Measurements from ENCODE around the gene FGF1.

FGF1 gene

DNA sequence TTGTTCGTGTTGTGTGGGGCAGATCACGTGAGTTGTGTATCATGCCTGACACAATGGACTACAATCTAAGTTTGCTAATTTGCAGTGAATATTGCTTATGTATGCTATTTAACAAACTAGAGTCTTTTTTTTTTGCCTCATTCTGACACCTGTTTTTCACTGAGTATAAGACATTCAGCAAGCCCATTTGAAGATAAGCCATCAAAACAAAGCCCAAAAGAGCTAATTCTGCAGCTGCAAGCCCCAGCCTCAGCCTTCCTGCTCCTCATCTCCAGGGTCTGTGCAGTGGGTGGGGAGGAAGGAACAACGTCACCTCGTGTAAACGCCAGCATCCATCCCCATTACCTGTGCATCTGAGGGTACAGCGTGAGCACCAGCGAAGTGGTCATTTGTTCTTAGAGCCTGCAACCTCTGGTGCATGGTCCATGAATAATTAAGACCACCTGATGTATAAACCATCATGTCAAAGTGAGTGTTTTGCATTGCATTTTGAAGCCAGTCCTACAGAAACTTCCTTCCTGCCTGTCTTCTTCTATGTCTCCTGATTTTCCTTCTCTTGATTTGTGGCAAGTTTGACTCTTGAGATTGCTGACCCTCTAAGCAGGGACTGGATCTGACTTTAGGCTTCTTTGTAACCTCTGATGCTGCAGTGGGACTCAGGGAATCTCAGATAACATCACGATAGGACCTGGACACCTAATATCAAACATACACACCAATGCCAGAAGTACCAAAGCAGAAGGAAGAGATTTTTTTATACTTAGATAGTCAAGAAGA is 73.2 kb downstream of the FGF1 start:
- DNase-seq (ENCODE audit: low spot score in 2 of 2) (no peak), ATAC-seq (ENCODE audit: low read depth) (no peak)
- H3K27me3 Mint-ChIP-seq, result peaks cover 14% of the 10 kb centered on the region
- H3K36me3 Mint-ChIP-seq, result no peaks in the 10 kb centered on the region
- H3K4me1 Mint-ChIP-seq, result peaks cover 4% of the 10 kb centered on the region
- no peaks in the 10 kb centered on the region for H3K9me3 Mint-ChIP-seq
- H3K4me3 Mint-ChIP-seq, result no peak overlapping the region
- H3K27ac Mint-ChIP-seq, result no peak overlapping the region

DNA sequence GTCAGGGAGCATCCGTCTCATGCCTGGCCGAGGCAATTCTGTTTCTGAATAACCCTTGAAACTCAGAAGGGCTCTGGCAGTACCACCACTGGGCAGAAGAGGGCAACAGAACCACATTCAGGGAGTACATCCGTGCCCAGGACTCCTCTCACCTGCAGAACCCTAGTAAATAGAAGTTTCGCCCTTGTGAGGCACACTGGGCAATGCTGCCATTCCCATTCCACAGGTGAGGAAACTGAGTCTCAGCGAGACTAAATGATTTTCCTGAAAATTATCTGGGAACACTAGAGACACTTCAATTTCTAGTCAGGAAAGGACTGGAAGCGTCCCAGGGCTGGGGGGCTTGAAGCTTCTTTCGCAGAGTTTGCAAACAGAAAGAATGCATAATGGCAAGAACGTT is 74.7 kb downstream of the FGF1 start:
- H3K36me3 Mint-ChIP-seq, result no peaks in the 10 kb centered on the region
- DNase-seq (ENCODE audit: low spot score in 2 of 2), result peak; percentile 23 to 56
- no peaks in the 10 kb centered on the region for H3K9me3 Mint-ChIP-seq
- ATAC-seq (ENCODE audit: low read depth), result peak; percentile 73
- no peak overlapping the region for H3K4me3 Mint-ChIP-seq
- no peak overlapping the region for H3K27ac Mint-ChIP-seq
- peaks cover 14% of the 10 kb centered on the region for H3K27me3 Mint-ChIP-seq
- peaks cover 4% of the 10 kb centered on the region for H3K4me1 Mint-ChIP-seq

DNA sequence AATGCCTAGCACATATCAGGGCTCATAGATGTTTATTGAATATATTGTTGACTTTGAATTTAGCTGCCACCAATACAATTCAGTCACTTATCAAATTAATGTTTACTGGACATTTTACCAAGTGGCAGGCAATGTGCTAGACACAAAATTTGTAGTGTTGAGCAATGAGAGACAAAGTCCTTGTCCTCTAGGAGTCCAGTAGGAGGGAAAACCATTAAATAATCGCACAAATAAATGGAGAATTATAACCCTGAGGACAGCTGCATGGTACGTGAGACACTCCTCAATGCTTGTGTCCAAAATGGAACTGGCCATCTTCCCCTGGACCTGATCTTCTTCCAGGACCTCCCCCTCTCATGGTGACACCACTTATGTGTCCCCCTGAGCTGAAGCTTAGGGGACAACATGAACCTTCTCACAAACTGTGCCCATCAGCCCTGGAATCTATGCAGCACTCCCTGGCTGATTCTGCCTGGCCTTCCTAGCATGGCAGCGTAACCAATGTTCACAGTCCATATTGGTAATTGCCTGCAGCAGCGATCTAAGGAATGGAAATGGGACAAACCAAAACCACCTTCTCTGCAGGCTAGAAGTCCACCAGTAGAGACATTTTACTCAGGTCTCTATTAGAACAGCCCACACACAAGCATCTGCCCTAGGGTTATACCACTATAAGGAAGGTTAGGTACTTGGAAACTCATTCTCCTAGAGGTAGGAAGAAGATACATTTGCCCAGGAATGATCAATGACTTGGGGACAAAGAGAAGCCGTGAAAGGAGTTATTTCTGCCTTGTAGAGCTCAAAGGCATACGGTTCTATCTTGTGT is 75.5 kb downstream of the FGF1 start:
- Mint-ChIP-seq H3K4me3 (no peak overlapping the region), H3K4me1 (peaks cover 4% of the 10 kb centered on the region), H3K36me3 (no peaks in the 10 kb centered on the region), H3K9me3 (no peaks in the 10 kb centered on the region), H3K27ac (no peak overlapping the region), H3K27me3 (peaks cover 16% of the 10 kb centered on the region)
- no peak for ATAC-seq (ENCODE audit: low read depth)
- DNase-seq (ENCODE audit: low spot score in 2 of 2), result no peak

DNA sequence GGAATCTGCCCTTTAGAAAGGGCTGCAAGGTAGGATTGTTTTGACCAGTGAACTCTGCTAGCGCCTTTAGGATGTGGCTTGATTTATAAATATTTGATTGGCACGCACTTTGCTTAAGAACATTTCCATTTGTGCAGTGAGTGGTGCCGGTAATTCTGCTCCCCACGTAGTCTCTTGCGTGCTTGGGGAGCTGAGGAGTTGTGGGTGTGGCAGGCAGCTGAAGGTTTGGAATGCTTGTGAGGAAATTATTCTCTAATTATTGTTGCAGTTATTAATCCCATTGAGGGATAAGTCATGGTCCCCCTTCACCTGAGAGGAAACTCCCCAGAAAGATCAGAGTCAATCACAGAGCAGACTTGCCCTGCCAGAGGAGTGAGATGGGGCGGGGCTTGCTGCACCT is 76.7 kb downstream of the FGF1 start:
- H3K9me3 Mint-ChIP-seq, result no peaks in the 10 kb centered on the region
- no peak overlapping the region for H3K27ac Mint-ChIP-seq
- no peak for DNase-seq (ENCODE audit: low spot score in 2 of 2)
- ATAC-seq (ENCODE audit: low read depth), result no peak
- peaks cover 18% of the 10 kb centered on the region for H3K27me3 Mint-ChIP-seq
- no peak overlapping the region for H3K4me3 Mint-ChIP-seq
- peaks cover 4% of the 10 kb centered on the region for H3K4me1 Mint-ChIP-seq
- no peaks in the 10 kb centered on the region for H3K36me3 Mint-ChIP-seq

DNA sequence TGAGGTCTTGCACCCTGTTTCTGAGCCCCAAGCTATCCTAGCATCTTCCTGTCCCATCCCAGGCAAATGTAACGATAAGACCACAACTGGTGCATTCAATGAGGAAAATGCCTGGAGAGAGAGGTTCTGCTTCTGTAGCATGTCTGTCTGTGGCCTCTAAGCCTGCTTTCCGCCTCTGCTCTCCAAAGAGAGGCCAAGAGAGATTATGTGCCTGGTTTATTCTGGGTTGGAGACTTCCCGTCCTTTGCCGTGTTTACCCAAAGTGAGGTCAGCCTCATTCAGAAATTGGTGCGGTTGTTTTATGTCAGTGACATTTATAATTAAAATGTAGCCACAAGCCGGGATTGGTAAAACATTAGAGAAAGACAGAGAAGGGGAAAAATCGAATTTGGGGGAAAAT is 77.8 kb downstream of the FGF1 start:
- Mint-ChIP-seq H3K9me3 (no peaks in the 10 kb centered on the region), H3K36me3 (no peaks in the 10 kb centered on the region), H3K27ac (no peak overlapping the region), H3K4me1 (peaks cover 4% of the 10 kb centered on the region), H3K27me3 (peaks cover 18% of the 10 kb centered on the region), H3K4me3 (no peak overlapping the region)
- ATAC-seq (ENCODE audit: low read depth) (no peak), DNase-seq (ENCODE audit: low spot score in 2 of 2) (no peak)

DNA sequence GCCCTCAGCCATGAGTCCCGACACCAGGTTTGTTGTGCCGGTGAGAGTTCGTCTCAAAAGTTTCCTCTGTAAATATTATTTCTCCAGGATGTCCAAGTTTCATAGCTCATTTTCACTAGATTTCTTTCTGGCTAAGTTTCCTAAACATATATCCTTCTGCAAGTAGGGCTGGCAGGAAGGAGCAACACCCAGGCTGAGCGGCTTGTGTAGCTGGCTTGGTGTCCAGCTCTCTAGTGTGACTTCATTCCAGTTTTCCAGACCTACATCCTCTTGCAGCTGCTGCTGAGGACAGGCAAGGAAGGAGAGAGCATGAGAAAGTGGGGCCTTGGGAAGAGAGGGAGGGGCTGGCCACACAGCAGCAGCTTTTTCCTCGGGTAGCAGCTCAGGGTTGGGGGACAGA is 80.3 kb downstream of the FGF1 start:
- Mint-ChIP-seq H3K4me1 (no peaks in the 10 kb centered on the region), H3K4me3 (no peak overlapping the region), H3K36me3 (no peaks in the 10 kb centered on the region), H3K27ac (no peak overlapping the region), H3K27me3 (peaks cover 21% of the 10 kb centered on the region), H3K9me3 (no peaks in the 10 kb centered on the region)
- no peak for DNase-seq (ENCODE audit: low spot score in 2 of 2)
- no peak for ATAC-seq (ENCODE audit: low read depth)

DNA sequence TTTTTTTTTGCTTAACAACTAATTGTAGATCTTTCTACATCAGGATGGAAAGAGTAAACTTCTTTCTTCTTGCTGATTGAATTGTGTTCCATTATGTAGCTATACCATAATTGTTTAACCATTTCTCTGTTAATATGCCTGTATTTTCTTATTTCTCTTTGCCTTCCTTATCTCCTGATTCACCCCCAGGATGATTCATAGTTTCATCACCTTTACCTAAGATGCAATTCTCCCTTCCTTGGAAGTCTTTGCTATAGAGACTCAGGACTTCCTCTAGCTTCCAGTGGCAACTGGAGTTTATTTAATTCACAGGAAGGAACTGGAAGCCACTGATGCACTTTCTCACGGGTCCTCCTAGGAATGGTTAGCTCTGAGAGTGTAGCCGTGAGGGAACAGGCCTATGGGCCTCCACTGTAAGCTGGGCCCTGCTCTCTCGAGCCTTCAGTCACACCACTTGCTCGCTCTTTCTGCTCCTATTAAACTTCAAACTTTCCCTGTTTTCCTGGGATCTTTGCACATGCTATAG is 83.1 kb downstream of the FGF1 start:
- H3K9me3 Mint-ChIP-seq, result no peaks in the 10 kb centered on the region
- H3K4me1 Mint-ChIP-seq, result no peaks in the 10 kb centered on the region

DNA sequence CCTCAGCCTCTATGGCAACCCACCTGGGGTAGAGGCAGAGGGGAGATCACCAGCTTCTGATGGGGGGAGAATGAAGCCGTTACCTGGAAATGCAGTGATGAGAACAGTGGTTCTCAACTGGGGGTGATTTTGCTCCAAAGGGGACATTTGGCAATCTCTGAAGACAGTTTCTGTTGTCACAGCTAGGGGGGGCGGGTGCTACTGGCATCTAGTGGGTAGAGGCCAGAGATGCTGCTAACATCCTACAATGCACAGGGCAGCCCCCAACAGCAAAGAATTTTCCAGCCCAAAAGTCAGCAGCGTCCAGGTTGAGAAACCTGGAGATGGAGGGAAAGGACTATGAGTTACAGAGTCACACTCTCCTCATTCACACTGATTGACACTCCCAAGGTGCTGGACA is 84.5 kb downstream of the FGF1 start:
- Mint-ChIP-seq H3K27ac (no peak overlapping the region), H3K36me3 (no peaks in the 10 kb centered on the region), H3K4me1 (no peaks in the 10 kb centered on the region), H3K27me3 (peaks cover 15% of the 10 kb centered on the region), H3K9me3 (no peaks in the 10 kb centered on the region), H3K4me3 (no peak overlapping the region)
- DNase-seq (ENCODE audit: low spot score in 2 of 2) (no peak), ATAC-seq (ENCODE audit: low read depth) (no peak)

More for the DNA sequence above, 83.1 kb downstream of the FGF1 start:
- Mint-ChIP-seq H3K27me3 (peaks cover 17% of the 10 kb centered on the region), H3K4me3 (no peak overlapping the region), H3K27ac (no peak overlapping the region), H3K36me3 (no peaks in the 10 kb centered on the region)
- ATAC-seq (ENCODE audit: low read depth) (no peak), DNase-seq (ENCODE audit: low spot score in 2 of 2) (no peak)

DNA sequence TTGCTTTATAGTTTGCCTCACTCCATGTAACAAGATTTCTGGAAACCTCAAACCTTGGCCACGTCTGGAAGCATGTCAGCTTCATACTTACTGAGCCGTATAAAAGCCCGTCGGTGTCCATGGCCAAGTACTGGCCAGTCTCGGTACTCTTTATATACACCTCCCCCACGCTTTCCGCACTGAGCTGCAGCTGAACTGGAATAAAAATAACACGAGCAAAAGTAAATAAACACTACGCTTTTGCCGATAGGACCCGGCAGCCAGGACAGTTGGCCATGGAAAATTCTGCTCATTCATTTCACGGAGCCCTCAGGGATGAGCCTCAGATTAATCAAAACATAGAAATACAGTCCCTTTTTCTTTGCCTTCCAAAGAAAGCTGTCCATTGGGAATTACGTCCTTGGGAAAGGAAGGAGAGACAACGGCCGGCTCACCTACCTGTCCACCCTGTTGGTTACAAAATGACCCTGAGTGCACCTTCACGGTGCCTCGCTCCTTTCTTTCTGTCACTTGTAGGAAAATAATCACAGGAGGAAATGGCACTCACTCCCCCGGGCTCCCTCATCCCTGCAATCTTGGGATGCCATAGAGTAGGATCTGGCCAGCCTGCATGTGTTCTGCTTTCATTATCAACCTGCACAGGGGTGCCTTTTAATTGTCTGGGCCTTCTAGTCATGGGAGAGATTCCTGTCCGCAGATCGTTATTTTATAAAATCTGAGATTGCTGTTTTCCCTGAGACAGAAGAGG is 85.1 kb downstream of the FGF1 start:
- peaks cover 15% of the 10 kb centered on the region for H3K27me3 Mint-ChIP-seq
- no peak overlapping the region for H3K4me3 Mint-ChIP-seq
- no peaks in the 10 kb centered on the region for H3K9me3 Mint-ChIP-seq
- ATAC-seq (ENCODE audit: low read depth), result no peak
- H3K27ac Mint-ChIP-seq, result no peak overlapping the region
- H3K36me3 Mint-ChIP-seq, result no peaks in the 10 kb centered on the region
- DNase-seq (ENCODE audit: low spot score in 2 of 2), result no peak
- H3K4me1 Mint-ChIP-seq, result no peaks in the 10 kb centered on the region

DNA sequence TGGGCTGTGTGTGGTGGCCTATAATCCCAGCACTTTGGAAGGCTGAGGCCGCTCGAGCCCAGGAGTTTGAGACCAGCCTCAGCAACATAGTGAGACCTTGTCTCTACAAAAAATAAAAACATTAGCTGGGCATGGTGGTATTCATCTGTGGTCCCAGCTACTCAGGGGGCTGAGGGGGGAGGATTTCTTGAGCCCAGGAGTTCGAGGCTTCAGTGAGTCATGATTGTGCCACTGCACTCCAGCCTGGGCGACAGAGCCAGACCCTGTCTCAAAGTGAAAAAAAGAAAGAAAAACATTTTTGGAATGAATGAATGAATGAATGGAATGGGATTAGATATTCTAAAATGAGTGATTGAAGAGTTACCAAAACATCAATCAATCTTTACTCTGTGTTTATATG is 85.8 kb downstream of the FGF1 start:
- no peaks in the 10 kb centered on the region for H3K9me3 Mint-ChIP-seq
- no peak for ATAC-seq (ENCODE audit: low read depth)
- H3K4me1 Mint-ChIP-seq, result no peaks in the 10 kb centered on the region
- DNase-seq (ENCODE audit: low spot score in 2 of 2), result no peak
- H3K36me3 Mint-ChIP-seq, result no peaks in the 10 kb centered on the region
- peaks cover 14% of the 10 kb centered on the region for H3K27me3 Mint-ChIP-seq
- H3K4me3 Mint-ChIP-seq, result no peak overlapping the region
- no peak overlapping the region for H3K27ac Mint-ChIP-seq

DNA sequence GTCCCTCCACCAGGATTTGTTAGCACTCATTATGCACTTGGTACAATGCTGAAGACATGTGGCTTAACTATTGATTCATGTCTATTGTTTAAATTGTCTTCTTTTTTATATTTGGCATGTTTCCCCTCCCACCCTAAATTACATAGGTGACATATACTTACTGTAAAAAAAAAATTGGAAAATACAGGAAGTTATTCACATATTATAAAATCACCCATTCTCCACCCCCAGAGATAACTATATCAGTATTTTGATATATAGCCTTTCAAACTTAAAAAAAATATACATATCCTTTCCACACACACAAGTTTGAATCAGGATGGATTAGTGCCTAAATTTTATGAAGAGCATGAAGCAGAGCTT is 87.6 kb downstream of the FGF1 start:
- ATAC-seq (ENCODE audit: low read depth) (no peak), DNase-seq (ENCODE audit: low spot score in 2 of 2) (no peak)
- H3K9me3 Mint-ChIP-seq, result no peaks in the 10 kb centered on the region
- H3K36me3 Mint-ChIP-seq, result no peaks in the 10 kb centered on the region
- no peak overlapping the region for H3K4me3 Mint-ChIP-seq
- peaks cover 17% of the 10 kb centered on the region for H3K27me3 Mint-ChIP-seq
- no peak overlapping the region for H3K27ac Mint-ChIP-seq
- H3K4me1 Mint-ChIP-seq, result no peaks in the 10 kb centered on the region

DNA sequence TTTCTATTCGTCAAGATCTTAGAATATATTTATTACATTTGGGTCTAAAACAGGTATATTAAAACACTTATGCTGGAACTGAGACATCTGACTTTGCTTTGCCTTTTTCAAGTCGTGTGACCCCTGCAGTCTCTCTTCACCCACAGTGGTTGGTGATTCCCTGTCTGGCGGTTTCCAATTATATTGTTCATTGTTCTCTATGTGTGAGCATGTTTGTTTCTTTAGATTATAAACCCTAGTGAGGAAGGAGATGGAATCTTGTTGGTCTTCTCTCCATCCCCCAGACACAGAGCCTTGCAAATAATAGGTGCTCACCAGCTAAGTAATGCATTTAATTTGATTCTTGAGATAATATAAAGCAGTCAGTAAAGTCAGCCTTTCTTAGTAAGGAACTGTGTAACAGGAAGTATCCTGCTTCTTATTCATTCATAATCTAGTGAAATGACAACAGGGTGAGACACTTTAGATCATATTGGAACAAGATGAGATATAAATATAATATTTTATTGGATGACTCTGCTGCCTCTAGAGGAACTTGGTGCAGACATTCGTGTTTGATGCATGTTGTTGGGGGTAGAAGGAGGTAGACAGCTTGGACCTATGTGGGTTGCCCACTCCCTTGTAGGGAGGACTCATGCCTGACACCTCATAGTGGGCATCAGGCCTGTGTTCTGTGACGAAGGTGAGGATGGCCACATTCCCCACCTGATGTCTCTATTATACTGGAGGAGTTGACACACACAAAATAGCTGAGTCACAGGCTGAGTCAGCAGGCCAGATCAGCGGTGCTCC is 88.1 kb downstream of the FGF1 start:
- Mint-ChIP-seq H3K9me3 (no peaks in the 10 kb centered on the region), H3K27me3 (peaks cover 17% of the 10 kb centered on the region), H3K36me3 (no peaks in the 10 kb centered on the region), H3K27ac (no peak overlapping the region), H3K4me3 (no peak overlapping the region), H3K4me1 (no peaks in the 10 kb centered on the region)
- no peak for ATAC-seq (ENCODE audit: low read depth)
- DNase-seq (ENCODE audit: low spot score in 2 of 2), result no peak

DNA sequence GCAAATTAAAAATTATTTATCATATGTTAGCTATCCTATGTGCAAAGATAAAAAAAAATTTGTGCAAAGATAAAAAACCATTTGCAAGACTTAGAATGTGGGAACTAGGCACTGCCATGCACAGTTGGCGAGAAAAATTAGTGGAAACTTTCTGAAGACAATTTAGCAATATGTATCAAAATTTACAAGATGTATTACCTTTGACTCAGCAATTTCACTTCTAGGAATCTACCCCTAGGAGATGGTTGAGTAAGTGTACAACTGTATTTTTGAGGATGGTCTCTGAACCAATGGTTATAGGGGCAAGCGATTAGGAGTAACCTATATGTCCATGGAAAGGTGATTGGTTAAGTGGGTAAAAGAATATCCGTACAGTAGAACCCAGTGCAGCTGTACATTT is 88.9 kb downstream of the FGF1 start:
- Mint-ChIP-seq H3K36me3 (no peaks in the 10 kb centered on the region), H3K27me3 (peaks cover 14% of the 10 kb centered on the region), H3K27ac (no peak overlapping the region), H3K9me3 (no peaks in the 10 kb centered on the region), H3K4me3 (no peak overlapping the region), H3K4me1 (no peaks in the 10 kb centered on the region)
- DNase-seq (ENCODE audit: low spot score in 2 of 2) (no peak), ATAC-seq (ENCODE audit: low read depth) (no peak)

Data from memory B cell (primary cell).